Measurements from ENCODE around the gene RAD51B. TPM values are rescaled to one million over a fixed set of nuclear protein-coding genes. Genes with fewer than 3 reads are reported as not detected.
A peak's percentile ranks its signal among the peaks of the same experiment; 100 is the strongest.

Gene RAD51B
- total and polyA plus RNA-seq, 2 donors (not counting 1 experiment from before 2014, with no cell fraction given) = 4.6 to 16.3 TPM

GRCh38 chr14:67833403-67833802 is 13.8 kb downstream of the RAD51B start:
- H2AFZ ChIP-seq (ENCODE audit: low read length) = no peak overlapping the region
- DNase-seq (ENCODE audit: low read depth in 2 of 2) = no peak
- H3K9ac ChIP-seq (ENCODE audit: insufficient read depth, low read length) = no peak overlapping the region
- H3K36me3 ChIP-seq (ENCODE audit: control insufficient read depth, insufficient read depth, low read length) = no peaks in the 10 kb centered on the region
- H3K27ac ChIP-seq (ENCODE audit: insufficient read depth, low read length) = no peak overlapping the region
- H3K27me3 ChIP-seq (ENCODE audit: control insufficient read depth, insufficient read depth, low read length) = no peaks in the 10 kb centered on the region
- H4K20me1 ChIP-seq (ENCODE audit: control insufficient read depth, extremely low read depth, insufficient read depth, low read length) = no peaks in the 10 kb centered on the region
- H3K9me3 ChIP-seq (ENCODE audit: control insufficient read depth, insufficient read depth, low read depth, low read length) = no peaks in the 10 kb centered on the region
- H3K4me2 ChIP-seq (ENCODE audit: extremely low read depth, insufficient read depth, low read length) = no peak overlapping the region
- no peak for TF ChIP-seq CTCF (conservative IDR thresholded peaks at IDR 0.05 in 1 of 2, IDR thresholded peaks at IDR 0.05 in 1 of 2; ENCODE audit: low read depth in 1 of 2, low read length in 2 of 2)
- no peak for TF ChIP-seq EZH2 (IDR thresholded peaks at IDR 0.05; ENCODE audit: low read length, missing control alignments)
- no peaks in the 10 kb centered on the region for H3K4me1 ChIP-seq (ENCODE audit: control insufficient read depth, extremely low read depth, insufficient read depth, low read length)
- H3K79me2 ChIP-seq (ENCODE audit: control insufficient read depth, insufficient read depth, low read length) = no peaks in the 10 kb centered on the region
- H3K4me3 ChIP-seq (replicated peaks in 1 of 4; ENCODE audit: control extremely low read depth in 1 of 4, insufficient read depth in 1 of 4, low read depth in 3 of 4, low read length in 4 of 4) = no peak overlapping the region

- Histone ChIP-seq H3K27me3 (ENCODE audit: control insufficient read depth, insufficient read depth, low read length) (no peaks in the 10 kb centered on the region), H3K4me3 (replicated peaks in 1 of 4; ENCODE audit: control extremely low read depth in 1 of 4, insufficient read depth in 1 of 4, low read depth in 3 of 4, low read length in 4 of 4) (no peak overlapping the region), H3K4me2 (ENCODE audit: extremely low read depth, insufficient read depth, low read length) (no peak overlapping the region), H2AFZ (ENCODE audit: low read length) (no peak overlapping the region), H3K36me3 (ENCODE audit: control insufficient read depth, insufficient read depth, low read length) (no peaks in the 10 kb centered on the region), H3K27ac (ENCODE audit: insufficient read depth, low read length) (no peak overlapping the region), H3K79me2 (ENCODE audit: control insufficient read depth, insufficient read depth, low read length) (no peaks in the 10 kb centered on the region), H3K9ac (ENCODE audit: insufficient read depth, low read length) (no peak overlapping the region), H3K4me1 (ENCODE audit: control insufficient read depth, extremely low read depth, insufficient read depth, low read length) (no peaks in the 10 kb centered on the region), H3K9me3 (ENCODE audit: control insufficient read depth, insufficient read depth, low read depth, low read length) (no peaks in the 10 kb centered on the region), H4K20me1 (ENCODE audit: control insufficient read depth, extremely low read depth, insufficient read depth, low read length) (no peaks in the 10 kb centered on the region)
- no peak for DNase-seq (ENCODE audit: low read depth in 2 of 2)
- TF ChIP-seq EZH2 (IDR thresholded peaks at IDR 0.05; ENCODE audit: low read length, missing control alignments) = no peak
Observed at GRCh38 chr14:67835596-67835995, 16.0 kb downstream of the RAD51B start.

- Histone ChIP-seq H3K9ac (ENCODE audit: insufficient read depth, low read length) (no peak overlapping the region), H4K20me1 (ENCODE audit: control insufficient read depth, extremely low read depth, insufficient read depth, low read length) (no peaks in the 10 kb centered on the region), H3K4me3 (replicated peaks in 1 of 4; ENCODE audit: control extremely low read depth in 1 of 4, insufficient read depth in 1 of 4, low read depth in 3 of 4, low read length in 4 of 4) (no peak overlapping the region), H3K27me3 (ENCODE audit: control insufficient read depth, insufficient read depth, low read length) (no peaks in the 10 kb centered on the region), H3K9me3 (ENCODE audit: control insufficient read depth, insufficient read depth, low read depth, low read length) (no peaks in the 10 kb centered on the region), H3K79me2 (ENCODE audit: control insufficient read depth, insufficient read depth, low read length) (no peaks in the 10 kb centered on the region), H3K27ac (ENCODE audit: insufficient read depth, low read length) (no peak overlapping the region), H3K4me1 (ENCODE audit: control insufficient read depth, extremely low read depth, insufficient read depth, low read length) (no peaks in the 10 kb centered on the region), H2AFZ (ENCODE audit: low read length) (no peak overlapping the region), H3K36me3 (ENCODE audit: control insufficient read depth, insufficient read depth, low read length) (no peaks in the 10 kb centered on the region), H3K4me2 (ENCODE audit: extremely low read depth, insufficient read depth, low read length) (no peak overlapping the region)
- peak; percentile 83 to 92 for DNase-seq (ENCODE audit: low read depth in 2 of 2)
- TF ChIP-seq CTCF (conservative IDR thresholded peaks at IDR 0.05 in 1 of 2, IDR thresholded peaks at IDR 0.05 in 1 of 2; ENCODE audit: low read depth in 1 of 2, low read length in 2 of 2) (peak; percentile 52 to 56), EZH2 (IDR thresholded peaks at IDR 0.05; ENCODE audit: low read length, missing control alignments) (no peak)
Observed at GRCh38 chr14:67837011-67837624, 17.5 kb downstream of the RAD51B start.
